GM18499 (cell line): ENCODE measurements around the gene ZDHHC12.

Source experiments
- ATAC-seq: cut with Tn5 transposase; IDR thresholded peaks from one replicate; pipeline ENCODE4 v1.9.1; 2021; ENCODE audit warnings: moderate number of reproducible peaks; ENCODE audit not compliant: insufficient read depth, unreplicated experiment

The ZDHHC12 gene

DNA sequence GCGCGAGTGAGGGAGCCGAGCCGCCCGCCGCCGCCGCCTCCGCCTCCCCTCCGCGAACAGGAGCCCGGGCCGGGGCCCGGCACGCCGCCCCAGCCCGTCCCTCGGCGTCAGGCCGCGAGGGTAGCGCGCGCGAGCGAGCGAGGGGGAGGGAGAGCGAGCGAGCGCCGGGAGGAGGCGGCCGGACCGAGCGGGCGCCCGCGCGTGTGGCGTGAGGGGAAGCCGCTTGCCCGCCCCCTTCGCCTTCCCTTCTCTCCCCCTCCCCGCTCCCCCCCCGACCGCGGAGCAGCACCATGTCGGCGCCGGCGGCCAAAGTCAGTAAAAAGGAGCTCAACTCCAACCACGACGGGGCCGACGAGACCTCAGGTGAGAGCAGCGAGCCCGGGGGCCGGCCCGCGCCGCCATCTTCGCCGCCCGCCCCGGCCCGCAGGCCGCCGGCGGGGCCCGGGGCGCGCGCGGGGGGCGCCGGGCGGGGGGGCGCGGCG lies 34.6 kb downstream of the ZDHHC12 start:
- no peak for ATAC-seq

DNA sequence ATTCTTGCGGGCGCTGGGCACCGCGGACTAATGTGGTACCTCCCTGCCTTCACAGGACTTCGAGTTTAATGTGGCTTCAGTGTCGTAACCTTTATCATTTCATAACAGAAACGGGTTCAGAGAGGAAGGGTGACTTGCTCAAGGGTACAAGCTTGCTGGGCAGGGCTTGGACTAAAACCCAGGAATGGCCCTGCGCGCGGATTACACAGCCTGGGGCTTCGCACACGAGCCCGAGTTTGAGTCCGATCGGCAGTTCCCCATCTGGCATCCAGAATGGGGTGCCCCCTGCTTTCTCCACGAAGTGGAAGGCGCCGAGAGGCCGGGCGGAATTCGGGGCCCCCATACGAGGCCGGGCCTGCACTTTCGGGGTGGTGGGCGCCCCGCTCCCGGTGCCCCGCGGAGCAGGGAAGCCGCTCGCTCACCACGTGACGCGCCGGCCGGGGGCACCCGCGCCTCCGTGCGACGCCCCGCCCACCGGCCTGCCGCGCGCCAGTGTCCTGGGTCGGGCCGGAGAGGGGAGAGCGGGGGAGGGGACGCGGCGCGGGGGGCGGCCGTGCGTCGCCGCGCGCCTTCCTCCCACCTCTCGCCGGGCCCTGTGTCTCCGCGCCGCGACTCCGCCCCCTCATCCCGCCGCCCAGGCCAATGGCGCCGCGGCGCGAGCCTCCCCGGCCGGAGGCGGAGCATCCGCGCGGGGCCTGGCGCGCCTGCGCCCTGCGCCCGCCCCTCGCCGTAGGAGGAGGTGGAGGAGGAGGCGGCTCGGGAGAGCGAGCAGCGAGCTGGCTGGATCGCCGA lies 35.2 kb downstream of the ZDHHC12 start, which contains the start of gene SET:
Gene SET, plus strand, starts transcription at position 722 of the 792 bp plus-strand sequence. CDS start 361 bp downstream, outside the sequence.
- ATAC-seq: no peak

DNA sequence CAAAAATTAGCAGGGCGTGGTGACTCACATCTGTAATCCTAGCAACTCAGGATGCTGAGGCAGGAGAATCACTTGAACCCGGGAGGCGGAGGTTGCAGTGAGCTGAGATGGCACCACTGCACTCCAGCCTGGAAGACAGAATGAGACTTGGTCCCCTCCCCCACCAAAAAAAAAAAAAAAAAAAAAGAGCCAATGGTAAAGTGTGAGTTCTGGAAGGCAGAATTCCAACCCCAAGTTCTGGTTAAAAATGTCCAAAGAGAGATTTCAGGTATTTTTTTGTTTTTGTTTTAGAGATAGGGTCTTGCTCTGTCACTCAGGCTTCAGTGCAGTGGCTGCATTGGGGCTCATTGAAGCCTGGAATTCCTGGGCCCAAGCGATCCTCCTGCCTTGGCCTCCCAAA lies 36.5 kb downstream of the ZDHHC12 start:
- ATAC-seq: no peak

DNA sequence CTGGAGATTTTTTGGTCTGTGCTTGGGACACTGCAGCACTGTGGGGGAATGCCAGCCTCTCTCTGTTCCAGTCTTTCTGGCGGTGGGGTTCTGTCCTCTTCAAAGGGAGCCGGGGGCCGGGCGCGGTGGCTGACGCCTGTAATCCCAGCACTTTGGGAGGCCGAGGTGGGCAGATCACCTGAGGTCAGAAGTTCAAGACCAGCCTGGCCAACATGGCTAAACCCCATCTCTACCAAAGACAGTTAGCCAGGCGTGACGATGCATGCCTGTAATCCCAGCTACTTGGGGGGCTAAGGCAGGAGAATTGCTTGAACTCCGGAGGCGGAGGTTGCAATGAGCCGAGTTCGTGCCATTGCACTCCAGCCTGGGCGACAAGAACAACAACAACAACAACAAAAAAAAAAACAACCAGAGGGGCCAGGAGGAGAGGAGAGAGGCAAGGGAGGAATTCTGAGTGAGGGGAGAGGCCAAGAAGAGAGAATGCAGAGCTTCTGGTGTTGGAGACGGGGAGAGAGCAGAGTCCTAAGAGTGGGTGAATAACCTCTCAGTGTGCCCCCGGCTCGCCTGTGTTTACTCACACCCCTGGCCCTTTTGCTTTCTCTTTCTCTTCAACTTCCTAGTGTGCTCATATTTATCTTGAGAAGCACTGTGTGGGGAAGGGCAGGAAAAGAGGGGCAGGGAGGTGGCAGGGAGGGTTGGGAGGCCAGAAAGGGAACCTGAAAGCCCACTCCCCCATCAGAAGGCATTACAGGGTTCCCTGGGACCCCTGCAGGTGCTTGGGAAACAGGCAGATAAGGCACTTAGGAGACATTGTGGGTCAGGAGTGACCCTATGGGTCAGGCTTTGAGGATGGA lies 38.1 kb downstream of the ZDHHC12 start:
- no peak for ATAC-seq

DNA sequence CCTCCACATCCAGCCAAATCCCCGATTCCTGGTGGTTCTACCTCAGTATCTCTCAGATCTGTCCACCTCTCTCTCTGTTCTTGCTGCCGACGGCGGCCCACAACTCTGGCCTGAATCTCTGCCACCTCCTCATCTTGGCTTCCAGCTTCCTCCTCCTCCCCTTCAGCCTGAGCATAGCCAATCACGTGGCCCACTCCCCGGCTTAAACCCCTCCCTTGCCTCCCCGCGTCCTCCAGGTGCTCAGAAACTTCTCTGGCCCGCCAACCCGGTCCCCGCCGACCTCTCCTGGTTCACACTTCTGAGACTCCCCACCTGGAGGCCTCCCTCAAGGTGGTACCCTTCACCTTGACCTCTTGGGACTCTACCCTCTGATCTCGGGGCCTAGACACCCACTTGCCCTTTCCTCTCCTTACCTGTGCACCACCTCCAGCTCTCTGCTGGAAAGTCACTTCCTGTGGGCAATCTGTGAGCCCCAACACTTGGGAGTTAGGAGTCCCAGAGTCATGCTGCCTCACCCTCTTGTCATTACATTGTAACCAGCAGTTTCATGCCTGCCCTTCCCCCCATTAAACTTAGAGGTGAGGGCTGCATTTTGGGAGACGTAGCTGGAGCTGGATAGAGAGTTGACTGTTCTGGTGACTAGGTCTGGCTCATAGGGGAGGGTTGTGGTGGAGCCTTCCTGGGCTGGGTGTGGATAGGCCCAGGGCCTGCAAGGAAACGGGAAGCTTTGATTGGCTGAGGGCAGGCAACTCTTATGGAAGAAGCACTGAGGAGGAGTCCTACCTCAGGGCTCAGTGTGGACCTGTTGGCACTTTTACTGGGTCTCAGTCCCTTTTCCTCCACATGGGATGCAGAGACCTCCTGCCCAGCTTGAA lies 39.4 kb downstream of the ZDHHC12 start:
- no peak for ATAC-seq

DNA sequence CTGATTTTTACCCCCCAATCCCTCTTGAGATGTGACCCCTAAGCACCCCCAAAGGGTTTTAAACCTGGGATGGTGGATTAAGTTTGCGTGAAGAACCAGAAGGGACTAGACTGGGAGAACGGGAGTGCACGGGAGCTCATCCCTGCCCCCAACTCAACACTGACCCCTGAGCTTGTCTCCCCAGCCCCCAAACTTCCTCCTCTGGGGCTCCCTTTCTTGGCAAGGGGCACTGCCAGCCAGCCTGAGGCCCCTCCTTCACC lies 39.9 kb downstream of the ZDHHC12 start:
- ATAC-seq: no peak

DNA sequence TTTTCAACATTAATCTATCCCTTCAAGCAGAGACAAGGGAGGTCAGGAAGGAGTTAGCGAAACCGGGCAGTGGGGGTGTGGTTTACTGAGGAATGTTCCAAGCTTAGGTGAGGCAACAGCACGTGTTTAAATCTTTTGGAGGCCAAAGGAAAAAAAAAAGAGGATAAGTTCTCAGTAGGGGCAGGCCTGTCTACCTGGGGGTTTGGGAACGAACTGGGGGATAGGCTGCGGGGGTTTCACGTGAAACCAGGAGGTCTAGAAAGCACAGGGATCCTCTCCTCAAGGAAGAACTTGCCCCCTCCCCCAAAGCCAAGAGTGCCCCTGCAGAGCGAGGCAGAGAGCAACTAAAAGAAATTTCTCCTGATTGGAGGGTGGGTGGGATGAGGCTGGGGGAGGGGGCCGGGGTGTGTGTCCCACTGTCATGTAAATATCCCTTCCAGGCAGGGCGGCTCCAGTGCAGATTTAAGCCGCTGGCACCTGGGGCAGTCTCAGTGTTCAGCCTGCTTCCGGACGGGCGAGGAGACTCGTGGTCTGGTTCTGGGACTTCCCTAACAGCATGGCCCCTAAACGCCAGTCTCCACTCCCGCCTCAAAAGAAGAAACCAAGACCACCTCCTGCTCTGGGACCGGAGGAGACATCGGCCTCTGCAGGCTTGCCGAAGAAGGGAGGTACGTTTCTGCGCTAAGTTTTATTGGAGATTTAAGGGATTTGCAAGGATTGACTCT lies 40.4 kb downstream of the ZDHHC12 start:
- no peak for ATAC-seq

DNA sequence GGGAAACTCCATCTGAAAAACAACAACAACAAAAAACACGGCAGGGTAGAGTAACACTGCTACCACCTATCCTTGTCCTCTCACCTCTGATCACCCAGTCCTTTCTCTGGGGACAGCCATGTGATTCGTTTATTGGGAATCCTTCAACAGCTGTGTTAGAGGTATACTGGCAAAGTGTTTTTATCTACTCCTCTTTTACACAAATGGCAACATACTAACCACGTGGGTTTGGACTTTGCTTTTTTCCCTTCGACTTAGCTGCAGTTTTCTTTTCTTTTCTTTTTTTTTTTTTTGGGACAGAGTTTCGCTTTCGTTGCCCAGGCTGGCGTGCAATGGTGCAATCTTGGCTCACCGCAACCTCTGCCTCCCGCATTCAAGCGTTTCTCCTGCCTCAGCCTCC lies 46.1 kb downstream of the ZDHHC12 start:
- ATAC-seq: no peak

DNA sequence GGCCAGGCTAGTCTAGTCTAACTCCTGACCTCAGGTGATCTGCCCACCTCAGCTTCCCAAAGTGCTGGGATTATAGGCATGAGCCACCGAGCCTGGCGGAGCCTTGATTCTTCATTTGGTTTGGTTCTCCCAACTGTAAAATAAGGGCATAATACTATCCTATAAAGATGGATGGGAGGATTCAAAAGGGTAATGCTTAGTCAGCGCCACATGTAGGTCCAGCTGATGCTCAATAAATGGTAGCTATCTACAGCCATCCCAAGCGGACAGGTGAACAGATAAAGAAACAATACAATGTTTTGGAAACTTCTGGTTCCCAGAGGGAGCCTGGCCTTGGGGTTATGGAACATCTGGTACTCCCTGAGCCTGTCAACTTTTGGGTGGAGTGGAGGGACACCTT lies 48.5 kb downstream of the ZDHHC12 start:
- no peak for ATAC-seq
